ENCODE results near the gene RRP15. TPM values are rescaled to one million over a fixed set of nuclear protein-coding genes. Genes with fewer than 3 reads are reported as not detected.

The RRP15 gene
- total and polyA plus RNA-seq, 2 donors (not counting 1 experiment from before 2014, with no cell fraction given), result 6.9 to 8.6 TPM

GRCh38 chr1:218342091-218342490 lies 57.0 kb downstream of the RRP15 start:
- Histone ChIP-seq H3K4me3 (replicated peaks in 1 of 4; ENCODE audit: control extremely low read depth in 1 of 4, insufficient read depth in 1 of 4, low read depth in 3 of 4, low read length in 4 of 4) (no peak overlapping the region), H4K20me1 (ENCODE audit: control insufficient read depth, extremely low read depth, insufficient read depth, low read length) (no peaks in the 10 kb centered on the region), H3K4me2 (ENCODE audit: extremely low read depth, insufficient read depth, low read length) (no peak overlapping the region), H3K79me2 (ENCODE audit: control insufficient read depth, insufficient read depth, low read length) (no peaks in the 10 kb centered on the region), H3K27me3 (ENCODE audit: control insufficient read depth, insufficient read depth, low read length) (no peaks in the 10 kb centered on the region), H3K27ac (ENCODE audit: insufficient read depth, low read length) (no peak overlapping the region), H3K9me3 (ENCODE audit: control insufficient read depth, insufficient read depth, low read depth, low read length) (no peaks in the 10 kb centered on the region), H2AFZ (ENCODE audit: low read length) (no peak overlapping the region), H3K36me3 (ENCODE audit: control insufficient read depth, insufficient read depth, low read length) (no peaks in the 10 kb centered on the region), H3K9ac (ENCODE audit: insufficient read depth, low read length) (no peak overlapping the region), H3K4me1 (ENCODE audit: control insufficient read depth, extremely low read depth, insufficient read depth, low read length) (no peaks in the 10 kb centered on the region)
- TF ChIP-seq CTCF (conservative IDR thresholded peaks at IDR 0.05 in 1 of 2, IDR thresholded peaks at IDR 0.05 in 1 of 2; ENCODE audit: low read depth in 1 of 2, low read length in 2 of 2) (no peak), EZH2 (IDR thresholded peaks at IDR 0.05; ENCODE audit: low read length, missing control alignments) (no peak)
- no peak for DNase-seq (ENCODE audit: low read depth in 2 of 2)

DNA sequence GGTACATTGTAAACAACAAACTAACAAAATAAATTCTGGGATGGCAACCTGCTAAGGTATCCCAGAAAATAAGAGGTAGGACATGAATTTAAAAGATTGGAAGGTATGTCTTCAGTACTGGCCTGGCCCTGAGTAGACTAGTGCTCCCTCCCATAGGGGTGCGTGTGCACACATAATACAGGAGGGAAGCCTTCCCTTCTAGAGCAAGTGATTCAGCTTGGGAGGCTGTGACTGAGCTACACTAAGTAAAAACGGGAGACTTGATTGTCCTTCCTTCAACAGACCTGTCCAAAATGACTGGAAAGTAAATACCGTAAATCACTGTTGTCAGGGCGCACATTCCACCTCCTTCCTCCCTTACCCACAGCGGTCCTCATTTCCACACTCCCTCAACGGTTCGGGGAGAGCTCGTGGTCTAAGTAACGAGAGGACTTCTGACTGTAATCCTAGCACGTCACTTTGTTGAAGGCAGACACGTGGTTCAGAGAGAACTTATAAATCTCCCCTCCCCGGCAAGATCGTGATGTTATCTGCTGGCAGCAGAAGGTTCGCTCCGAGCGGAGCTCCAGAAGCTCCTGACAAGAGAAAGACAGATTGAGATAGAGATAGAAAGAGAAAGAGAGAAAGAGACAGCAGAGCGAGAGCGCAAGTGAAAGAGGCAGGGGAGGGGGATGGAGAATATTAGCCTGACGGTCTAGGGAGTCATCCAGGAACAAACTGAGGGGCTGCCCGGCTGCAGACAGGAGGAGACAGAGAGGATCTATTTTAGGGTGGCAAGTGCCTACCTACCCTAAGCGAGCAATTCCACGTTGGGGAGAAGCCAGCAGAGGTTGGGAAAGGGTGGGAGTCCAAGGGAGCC lies 60.0 kb downstream of the RRP15 start, which contains the start of gene TGFB2:
TSS of gene TGFB2 (plus strand) at position 523 of the 859 bp plus-strand sequence. CDS start 1,366 bp downstream, outside the sequence.
- Histone ChIP-seq H3K4me3 (replicated peaks in 1 of 4; ENCODE audit: control extremely low read depth in 1 of 4, insufficient read depth in 1 of 4, low read depth in 3 of 4, low read length in 4 of 4) (peak within 1 kb of the TSS; percentile 40 to 82 (median 72)), H3K79me2 (ENCODE audit: control insufficient read depth, insufficient read depth, low read length) (peaks cover 7% of the 10 kb centered on the region), H4K20me1 (ENCODE audit: control insufficient read depth, extremely low read depth, insufficient read depth, low read length) (no peaks in the 10 kb centered on the region), H3K9ac (ENCODE audit: insufficient read depth, low read length) (peak within 1 kb of the TSS; percentile 41), H3K9me3 (ENCODE audit: control insufficient read depth, insufficient read depth, low read depth, low read length) (no peaks in the 10 kb centered on the region), H3K27ac (ENCODE audit: insufficient read depth, low read length) (peak within 1 kb of the TSS; percentile 72), H3K27me3 (ENCODE audit: control insufficient read depth, insufficient read depth, low read length) (no peaks in the 10 kb centered on the region), H3K4me2 (ENCODE audit: extremely low read depth, insufficient read depth, low read length) (peak within 1 kb of the TSS; percentile 92), H2AFZ (ENCODE audit: low read length) (peak within 1 kb of the TSS; percentile 76), H3K4me1 (ENCODE audit: control insufficient read depth, extremely low read depth, insufficient read depth, low read length) (no peaks in the 10 kb centered on the region), H3K36me3 (ENCODE audit: control insufficient read depth, insufficient read depth, low read length) (no peaks in the 10 kb centered on the region)
- DNase-seq (ENCODE audit: low read depth in 2 of 2), result peak; percentile 78 to 94
- peak; percentile 16 to 29 for TF ChIP-seq CTCF (conservative IDR thresholded peaks at IDR 0.05 in 1 of 2, IDR thresholded peaks at IDR 0.05 in 1 of 2; ENCODE audit: low read depth in 1 of 2, low read length in 2 of 2)
- no peak for TF ChIP-seq EZH2 (IDR thresholded peaks at IDR 0.05; ENCODE audit: low read length, missing control alignments)

- peak overlapping the region; percentile 41 for H3K9ac ChIP-seq (ENCODE audit: insufficient read depth, low read length)
These were observed 60.7 kb downstream of the RRP15 start for GRCh38 chr1:218345673-218346390.

More at GRCh38 chr1:218345673-218346390, 60.7 kb downstream of the RRP15 start:
- H2AFZ ChIP-seq (ENCODE audit: low read length), result peak overlapping the region; percentile 0
- H3K9me3 ChIP-seq (ENCODE audit: control insufficient read depth, insufficient read depth, low read depth, low read length), result no peaks in the 10 kb centered on the region
- H3K4me3 ChIP-seq (replicated peaks in 1 of 4; ENCODE audit: control extremely low read depth in 1 of 4, insufficient read depth in 1 of 4, low read depth in 3 of 4, low read length in 4 of 4), result peak overlapping the region; percentile 40 to 82 (median 72)
- H3K27ac ChIP-seq (ENCODE audit: insufficient read depth, low read length), result peak overlapping the region; percentile 72
- peak overlapping the region; percentile 92 for H3K4me2 ChIP-seq (ENCODE audit: extremely low read depth, insufficient read depth, low read length)
- no peaks in the 10 kb centered on the region for H3K27me3 ChIP-seq (ENCODE audit: control insufficient read depth, insufficient read depth, low read length)
- no peaks in the 10 kb centered on the region for H3K4me1 ChIP-seq (ENCODE audit: control insufficient read depth, extremely low read depth, insufficient read depth, low read length)
- H4K20me1 ChIP-seq (ENCODE audit: control insufficient read depth, extremely low read depth, insufficient read depth, low read length), result no peaks in the 10 kb centered on the region
- TF ChIP-seq CTCF (conservative IDR thresholded peaks at IDR 0.05 in 1 of 2, IDR thresholded peaks at IDR 0.05 in 1 of 2; ENCODE audit: low read depth in 1 of 2, low read length in 2 of 2) (no peak), EZH2 (IDR thresholded peaks at IDR 0.05; ENCODE audit: low read length, missing control alignments) (no peak)
- peaks cover 7% of the 10 kb centered on the region for H3K79me2 ChIP-seq (ENCODE audit: control insufficient read depth, insufficient read depth, low read length)
- no peaks in the 10 kb centered on the region for H3K36me3 ChIP-seq (ENCODE audit: control insufficient read depth, insufficient read depth, low read length)
- DNase-seq (ENCODE audit: low read depth in 2 of 2), result peak; percentile 71 to 83
